ENCODE data around the gene RHOH.

RHOH gene

GRCh38 chr4:40211224-40212185 lies 14.7 kb downstream of the RHOH start:
- Histone ChIP-seq H2BK5ac (ENCODE audit: low read depth, low read length, poor library complexity, severe bottlenecking) (no peak overlapping the region), H3K36me3 (ENCODE audit: control insufficient read depth in 1 of 2, insufficient read depth in 2 of 2, low read depth in 1 of 2, low read length in 2 of 2) (no peaks in the 10 kb centered on the region), H2BK120ac (ENCODE audit: low read depth, low read length) (no peak overlapping the region), H3K79me1 (replicated peaks; ENCODE audit: low read length, poor library complexity, severe bottlenecking) (no peaks in the 10 kb centered on the region), H3K27me3 (ENCODE audit: control insufficient read depth in 1 of 2, insufficient read depth in 1 of 2, low read length in 2 of 2) (no peaks in the 10 kb centered on the region), H2AK5ac (ENCODE audit: low read length, severe bottlenecking) (no peak overlapping the region), H4K8ac (ENCODE audit: low read length) (no peak overlapping the region), H2AFZ (ENCODE audit: low read depth, low read length) (no peak overlapping the region), H2BK15ac (ENCODE audit: low read depth, poor library complexity, severe bottlenecking) (no peak overlapping the region), H3K23ac (ENCODE audit: low read length in 2 of 2) (no peak overlapping the region), H3K4me2 (ENCODE audit: low read length, poor library complexity, severe bottlenecking) (no peak overlapping the region), H3K9me3 (ENCODE audit: control insufficient read depth, low read length) (no peaks in the 10 kb centered on the region), H3K14ac (ENCODE audit: low read length in 2 of 2) (no peak overlapping the region), H3K4me1 (ENCODE audit: control insufficient read depth, insufficient read depth, low read depth, low read length) (no peaks in the 10 kb centered on the region), H2BK12ac (ENCODE audit: low read length in 2 of 2) (no peak overlapping the region), H3K18ac (ENCODE audit: low read depth in 1 of 2, low read length in 2 of 2) (peak overlapping the region in 1 of 2 experiments; percentile 44), H3K4me3 (ENCODE audit: insufficient read depth in 1 of 2, low read depth in 1 of 2, low read length in 2 of 2) (no peak overlapping the region), H3K27ac (ENCODE audit: low read length, poor library complexity, severe bottlenecking) (no peak overlapping the region), H3K9ac (ENCODE audit: low read length) (no peak overlapping the region), H4K91ac (ENCODE audit: low read length) (no peak overlapping the region), H3K4ac (ENCODE audit: low read depth in 1 of 2, low read length in 2 of 2) (peak overlapping the region in 1 of 2 experiments; percentile 4)
- DNase-seq: peak; percentile 65
- WGBS: 81% methylated on average over 11 of the region's 13 CpGs

- Histone ChIP-seq H3K9ac (ENCODE audit: low read length) (peak overlapping the region; percentile 19), H3K14ac (ENCODE audit: low read length in 2 of 2) (no peak overlapping the region), H3K4me2 (ENCODE audit: low read length, poor library complexity, severe bottlenecking) (no peak overlapping the region), H3K4me3 (ENCODE audit: insufficient read depth in 1 of 2, low read depth in 1 of 2, low read length in 2 of 2) (no peak overlapping the region), H2BK15ac (ENCODE audit: low read depth, poor library complexity, severe bottlenecking) (no peak overlapping the region), H3K27me3 (ENCODE audit: control insufficient read depth in 1 of 2, insufficient read depth in 1 of 2, low read length in 2 of 2) (no peaks in the 10 kb centered on the region), H4K91ac (ENCODE audit: low read length) (no peak overlapping the region), H2BK12ac (ENCODE audit: low read length in 2 of 2) (no peak overlapping the region), H3K18ac (ENCODE audit: low read depth in 1 of 2, low read length in 2 of 2) (no peak overlapping the region), H2BK5ac (ENCODE audit: low read depth, low read length, poor library complexity, severe bottlenecking) (no peak overlapping the region), H2AK5ac (ENCODE audit: low read length, severe bottlenecking) (no peak overlapping the region), H3K9me3 (ENCODE audit: control insufficient read depth, low read length) (no peaks in the 10 kb centered on the region), H4K8ac (ENCODE audit: low read length) (no peak overlapping the region), H3K79me1 (replicated peaks; ENCODE audit: low read length, poor library complexity, severe bottlenecking) (no peaks in the 10 kb centered on the region), H3K36me3 (ENCODE audit: control insufficient read depth in 1 of 2, insufficient read depth in 2 of 2, low read depth in 1 of 2, low read length in 2 of 2) (no peaks in the 10 kb centered on the region), H3K23ac (ENCODE audit: low read length in 2 of 2) (no peak overlapping the region), H3K4ac (ENCODE audit: low read depth in 1 of 2, low read length in 2 of 2) (no peak overlapping the region), H3K4me1 (ENCODE audit: control insufficient read depth, insufficient read depth, low read depth, low read length) (no peaks in the 10 kb centered on the region), H2BK120ac (ENCODE audit: low read depth, low read length) (no peak overlapping the region), H2AFZ (ENCODE audit: low read depth, low read length) (no peak overlapping the region), H3K27ac (ENCODE audit: low read length, poor library complexity, severe bottlenecking) (no peak overlapping the region)
- WGBS: 36% methylated on average over 2 of the region's 6 CpGs
- DNase-seq: peak; percentile 70
Measured at GRCh38 chr4:40212674-40213527, 16.1 kb downstream of the RHOH start.

- H2BK15ac ChIP-seq (ENCODE audit: low read depth, poor library complexity, severe bottlenecking): no peak overlapping the region
- no peak overlapping the region for H3K27ac ChIP-seq (ENCODE audit: low read length, poor library complexity, severe bottlenecking)
- H2BK12ac ChIP-seq (ENCODE audit: low read length in 2 of 2): peak overlapping the region in 1 of 2 experiments; percentile 21
- H2AFZ ChIP-seq (ENCODE audit: low read depth, low read length): no peak overlapping the region
- no peak overlapping the region for H3K4me2 ChIP-seq (ENCODE audit: low read length, poor library complexity, severe bottlenecking)
- H3K14ac ChIP-seq (ENCODE audit: low read length in 2 of 2): no peak overlapping the region
- no peaks in the 10 kb centered on the region for H3K9me3 ChIP-seq (ENCODE audit: control insufficient read depth, low read length)
- H3K27me3 ChIP-seq (ENCODE audit: control insufficient read depth in 1 of 2, insufficient read depth in 1 of 2, low read length in 2 of 2): no peaks in the 10 kb centered on the region
- H2AK5ac ChIP-seq (ENCODE audit: low read length, severe bottlenecking): no peak overlapping the region
- no peak overlapping the region for H4K8ac ChIP-seq (ENCODE audit: low read length)
- no peak overlapping the region for H3K4me3 ChIP-seq (ENCODE audit: insufficient read depth in 1 of 2, low read depth in 1 of 2, low read length in 2 of 2)
- H2BK5ac ChIP-seq (ENCODE audit: low read depth, low read length, poor library complexity, severe bottlenecking): no peak overlapping the region
- no peaks in the 10 kb centered on the region for H3K36me3 ChIP-seq (ENCODE audit: control insufficient read depth in 1 of 2, insufficient read depth in 2 of 2, low read depth in 1 of 2, low read length in 2 of 2)
- H3K9ac ChIP-seq (ENCODE audit: low read length): no peak overlapping the region
- no peak overlapping the region for H2BK120ac ChIP-seq (ENCODE audit: low read depth, low read length)
- H3K18ac ChIP-seq (ENCODE audit: low read depth in 1 of 2, low read length in 2 of 2): no peak overlapping the region
- WGBS: over 99% methylated on average over 6 of the region's 7 CpGs
- no peak overlapping the region for H4K91ac ChIP-seq (ENCODE audit: low read length)
- no peaks in the 10 kb centered on the region for H3K79me1 ChIP-seq (replicated peaks; ENCODE audit: low read length, poor library complexity, severe bottlenecking)
- H3K4me1 ChIP-seq (ENCODE audit: control insufficient read depth, insufficient read depth, low read depth, low read length): no peaks in the 10 kb centered on the region
- no peak for DNase-seq
- no peak overlapping the region for H3K23ac ChIP-seq (ENCODE audit: low read length in 2 of 2)
- no peak overlapping the region for H3K4ac ChIP-seq (ENCODE audit: low read depth in 1 of 2, low read length in 2 of 2)
Measured at GRCh38 chr4:40214038-40214437, 17.2 kb downstream of the RHOH start.

Data from mesenchymal stem cell (in vitro differentiated cells and primary cell).